GM19372 (cell line): ENCODE measurements around the gene TMEM120B.
"Not testable (repeated sequence)": the region's sequence is repeated elsewhere in the genome, so short reads cannot be mapped to it uniquely, and the experiment has no call there.

Experiments
- ATAC-seq: cut with Tn5 transposase; IDR thresholded peaks from one replicate; pipeline ENCODE4 v1.9.1; 2021; ENCODE audit warnings: mild to moderate bottlenecking, low read depth, moderate library complexity; ENCODE audit not compliant: unreplicated experiment

Gene TMEM120B

GRCh38 chr12:121789233-121789781, 76.8 kb downstream of the TMEM120B start:
- ATAC-seq: peak; percentile 3

GRCh38 chr12:121789800-121790728, 77.5 kb downstream of the TMEM120B start:
- ATAC-seq: peak; percentile 32

- ATAC-seq: not testable (repeated sequence)
These were observed 78.2 kb downstream of the TMEM120B start for GRCh38 chr12:121790785-121791184.

GRCh38 chr12:121791671-121792551, 79.4 kb downstream of the TMEM120B start:
- no peak for ATAC-seq

GRCh38 chr12:121792607-121793439, 80.3 kb downstream of the TMEM120B start:
- no peak for ATAC-seq

- peak; percentile 25 for ATAC-seq
These were observed 80.9 kb downstream of the TMEM120B start, which contains the start of gene RHOF for GRCh38 chr12:121793440-121793837. Gene RHOF (minus strand): TSS chr12:121793688. CDS start chr12:121793633, 55 bp downstream.

- peak; percentile 53 for ATAC-seq
These were observed 81.4 kb downstream of the TMEM120B start for GRCh38 chr12:121793838-121794533.

- no peak for ATAC-seq
These were observed 82.0 kb downstream of the TMEM120B start for GRCh38 chr12:121794534-121795033.

GRCh38 chr12:121795034-121795968, 82.7 kb downstream of the TMEM120B start:
- no peak for ATAC-seq

- ATAC-seq: no peak
These were observed 84.6 kb downstream of the TMEM120B start for GRCh38 chr12:121796855-121797751.

GRCh38 chr12:121797937-121798786, 85.6 kb downstream of the TMEM120B start:
- ATAC-seq: no peak

GRCh38 chr12:121798787-121799155, 86.2 kb downstream of the TMEM120B start:
- no peak for ATAC-seq

GRCh38 chr12:121799156-121799841, 86.7 kb downstream of the TMEM120B start:
- ATAC-seq: no peak

GRCh38 chr12:121799842-121800693, 87.5 kb downstream of the TMEM120B start:
- no peak for ATAC-seq
